Panc1 (cell line): ENCODE measurements around the gene OR51V1.

ENCODE experiments used
- CTCF ChIP-seq: fragments of 450-650 bp; IDR thresholded peaks from 2 replicates; pipeline ENCODE4 v1.5.1; 2017; ENCODE audit warnings: mild to moderate bottlenecking
- TF ChIP-seq, protein P1 (sequence below), 2 experiments: IDR thresholded peaks; 2 replicates each; pipeline ENCODE4 v1.6.1; 2011 to 2012; ENCODE audit warnings: low read depth in 2 of 2, control low read depth in 1 of 2, low read length in 1 of 2, mild to moderate bottlenecking in 1 of 2, moderate library complexity in 1 of 2; ENCODE audit not compliant: insufficient read depth in 1 of 2

DNA sequence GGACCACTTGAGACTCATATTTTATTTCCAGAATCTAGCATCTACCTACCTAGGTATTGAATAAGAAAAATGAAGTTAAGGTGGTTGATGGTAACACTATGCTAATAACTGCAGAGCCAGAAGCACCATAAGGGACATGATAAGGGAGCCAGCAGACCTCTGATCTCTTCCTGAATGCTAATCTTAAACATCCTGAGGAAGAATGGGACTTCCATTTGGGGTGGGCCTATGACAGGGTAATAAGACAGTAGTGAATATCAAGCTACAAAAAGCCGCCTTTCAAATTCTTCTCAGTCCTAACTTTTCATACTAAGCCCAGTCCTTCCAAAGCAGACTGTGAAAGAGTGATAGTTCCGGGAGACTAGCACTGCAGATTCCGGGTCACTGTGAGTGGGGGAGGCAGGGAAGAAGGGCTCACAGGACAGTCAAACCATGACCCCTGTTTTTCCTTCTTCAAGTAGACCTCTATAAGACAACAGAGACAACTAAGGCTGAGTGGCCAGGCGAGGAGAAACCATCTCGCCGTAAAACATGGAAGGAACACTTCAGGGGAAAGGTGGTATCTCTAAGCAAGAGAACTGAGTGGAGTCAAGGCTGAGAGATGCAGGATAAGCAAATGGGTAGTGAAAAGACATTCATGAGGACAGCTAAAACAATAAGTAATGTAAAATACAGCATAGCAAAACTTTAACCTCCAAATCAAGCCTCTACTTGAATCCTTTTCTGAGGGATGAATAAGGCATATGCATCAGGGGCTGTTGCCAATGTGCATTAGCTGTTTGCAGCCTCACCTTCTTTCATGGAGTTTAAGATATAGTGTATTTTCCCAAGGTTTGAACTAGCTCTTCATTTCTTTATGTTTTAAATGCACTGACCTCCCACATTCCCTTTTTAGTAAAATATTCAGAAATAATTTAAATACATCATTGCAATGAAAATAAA is 24.3 kb upstream of the OR51V1 start:
- no peak for TF ChIP-seq CTCF
- TF ChIP-seq, protein P1, sequence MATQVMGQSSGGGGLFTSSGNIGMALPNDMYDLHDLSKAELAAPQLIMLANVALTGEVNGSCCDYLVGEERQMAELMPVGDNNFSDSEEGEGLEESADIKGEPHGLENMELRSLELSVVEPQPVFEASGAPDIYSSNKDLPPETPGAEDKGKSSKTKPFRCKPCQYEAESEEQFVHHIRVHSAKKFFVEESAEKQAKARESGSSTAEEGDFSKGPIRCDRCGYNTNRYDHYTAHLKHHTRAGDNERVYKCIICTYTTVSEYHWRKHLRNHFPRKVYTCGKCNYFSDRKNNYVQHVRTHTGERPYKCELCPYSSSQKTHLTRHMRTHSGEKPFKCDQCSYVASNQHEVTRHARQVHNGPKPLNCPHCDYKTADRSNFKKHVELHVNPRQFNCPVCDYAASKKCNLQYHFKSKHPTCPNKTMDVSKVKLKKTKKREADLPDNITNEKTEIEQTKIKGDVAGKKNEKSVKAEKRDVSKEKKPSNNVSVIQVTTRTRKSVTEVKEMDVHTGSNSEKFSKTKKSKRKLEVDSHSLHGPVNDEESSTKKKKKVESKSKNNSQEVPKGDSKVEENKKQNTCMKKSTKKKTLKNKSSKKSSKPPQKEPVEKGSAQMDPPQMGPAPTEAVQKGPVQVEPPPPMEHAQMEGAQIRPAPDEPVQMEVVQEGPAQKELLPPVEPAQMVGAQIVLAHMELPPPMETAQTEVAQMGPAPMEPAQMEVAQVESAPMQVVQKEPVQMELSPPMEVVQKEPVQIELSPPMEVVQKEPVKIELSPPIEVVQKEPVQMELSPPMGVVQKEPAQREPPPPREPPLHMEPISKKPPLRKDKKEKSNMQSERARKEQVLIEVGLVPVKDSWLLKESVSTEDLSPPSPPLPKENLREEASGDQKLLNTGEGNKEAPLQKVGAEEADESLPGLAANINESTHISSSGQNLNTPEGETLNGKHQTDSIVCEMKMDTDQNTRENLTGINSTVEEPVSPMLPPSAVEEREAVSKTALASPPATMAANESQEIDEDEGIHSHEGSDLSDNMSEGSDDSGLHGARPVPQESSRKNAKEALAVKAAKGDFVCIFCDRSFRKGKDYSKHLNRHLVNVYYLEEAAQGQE (IDR thresholded peaks at IDR 0.05; ENCODE audit: insufficient read depth in 1 of 2, low read depth in 2 of 2, low read length in 1 of 2): no peak
